ENCODE results near the gene RHOJ. TPM values are rescaled to one million over a fixed set of nuclear protein-coding genes. Genes with fewer than 3 reads are reported as not detected.

The RHOJ gene
- total and polyA plus RNA-seq, 10 of the 15 experiments (the other 5 are each of a cell fraction or from before 2014, with no cell fraction given), result not detected

GRCh38 chr14:63205866-63206265 is 1.6 kb downstream of the RHOJ start:
- ChIA-PET RAD21 (ENCODE audit: unreplicated experiment) (no interaction called here), POLR2A (no interaction called here), CTCF (no interaction called here), SMC1A (ENCODE audit: uncharacterized antibody, unreplicated experiment) (no interaction called here)
- no peaks in the 10 kb centered on the region for H3K36me3 ChIP-seq (ENCODE audit: control insufficient read depth in 2 of 2, insufficient read depth in 2 of 2, low read length in 1 of 2)
- no peak overlapping the region for H3K4me3 ChIP-seq
- BruUV-seq (replicated peaks), result no TSS peak
- peaks cover 0 to 8% of the 10 kb centered on the region in 2 experiments; a peak in 3 of 4 replicates for H3K27me3 ChIP-seq (replicated peaks in 1 of 2; ENCODE audit: control insufficient read depth in 2 of 2, insufficient read depth in 2 of 2, low read length in 1 of 2)
- no peaks in the 10 kb centered on the region for H3K79me2 ChIP-seq (ENCODE audit: control insufficient read depth, insufficient read depth, low read length)
- intact Hi-C loops (cut with micrococcal nuclease; ENCODE audit: unreplicated experiment), result no loop called here
- H3K4me2 ChIP-seq (ENCODE audit: control insufficient read depth, insufficient read depth), result no peak overlapping the region
- H4K20me1 ChIP-seq (ENCODE audit: control insufficient read depth, insufficient read depth), result no peaks in the 10 kb centered on the region
- DNase-seq (ENCODE audit: low read depth, low spot score) (no peak), ATAC-seq (no peak), FAIRE-seq (no peak)
- in situ Hi-C loops (cut with MboI), result no loop called here
- H3K9me3 ChIP-seq (replicated peaks; ENCODE audit: control insufficient read depth, insufficient read depth, low read length), result no peaks in the 10 kb centered on the region
- H3K27ac ChIP-seq (ENCODE audit: control insufficient read depth, insufficient read depth), result no peak overlapping the region
- no peak overlapping the region for H2AFZ ChIP-seq (ENCODE audit: control insufficient read depth, low read depth, low read length)
- no peaks in the 10 kb centered on the region for H3K4me1 ChIP-seq (ENCODE audit: control insufficient read depth, insufficient read depth, low read length)
- TF ChIP-seq BMI1 (IDR thresholded peaks at IDR 0.05; ENCODE audit: borderline replicate concordance) (no peak), ETV6 (conservative IDR thresholded peaks at IDR 0.05 in 1 of 2, IDR thresholded peaks at IDR 0.05 in 1 of 2; ENCODE audit: borderline replicate concordance in 1 of 2, low read depth in 1 of 2) (no peak), EZH2 (IDR thresholded peaks at IDR 0.05; ENCODE audit: borderline replicate concordance, control insufficient read depth, low read depth, low read length) (no peak), RB1 (IDR thresholded peaks at IDR 0.05; ENCODE audit: borderline replicate concordance) (no peak), ESRRA (IDR thresholded peaks at IDR 0.05; ENCODE audit: low read length) (no peak), IRF5 (IDR thresholded peaks at IDR 0.05; ENCODE audit: borderline replicate concordance) (no peak)
- TF ChIP-seq, protein P1, sequence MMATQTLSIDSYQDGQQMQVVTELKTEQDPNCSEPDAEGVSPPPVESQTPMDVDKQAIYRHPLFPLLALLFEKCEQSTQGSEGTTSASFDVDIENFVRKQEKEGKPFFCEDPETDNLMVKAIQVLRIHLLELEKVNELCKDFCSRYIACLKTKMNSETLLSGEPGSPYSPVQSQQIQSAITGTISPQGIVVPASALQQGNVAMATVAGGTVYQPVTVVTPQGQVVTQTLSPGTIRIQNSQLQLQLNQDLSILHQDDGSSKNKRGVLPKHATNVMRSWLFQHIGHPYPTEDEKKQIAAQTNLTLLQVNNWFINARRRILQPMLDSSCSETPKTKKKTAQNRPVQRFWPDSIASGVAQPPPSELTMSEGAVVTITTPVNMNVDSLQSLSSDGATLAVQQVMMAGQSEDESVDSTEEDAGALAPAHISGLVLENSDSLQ (IDR thresholded peaks at IDR 0.05), result no peak
- no peak overlapping the region for H3K9ac ChIP-seq (ENCODE audit: control insufficient read depth, insufficient read depth, low read length)
